ACC112 (cell line): Measurements from ENCODE around the gene LHFPL3.
A peak's percentile ranks its signal among the peaks of the same experiment; 100 is the strongest.
"Not testable (repeated sequence)": the region's sequence is repeated elsewhere in the genome, so short reads cannot be mapped to it uniquely, and the experiment has no call there.

Experiments
- H2AFZ ChIP-seq: fragments of 200-600 bp; sonication (generic); one replicate; pipeline ENCODE4 v1.6.0; 2017; ENCODE audit warnings: antibody characterized with exemption, low read length; ENCODE audit not compliant: unreplicated experiment
- H3K27ac ChIP-seq: fragments of 200-600 bp; sonication (generic); 2 replicates; pipeline ENCODE4 v1.5.1; 2014; ENCODE audit warnings: low read depth, mild to moderate bottlenecking, antibody characterized with exemption, low read length, moderate library complexity
- H3K27me3 ChIP-seq: fragments of 200-600 bp; sonication (generic); 2 replicates; pipeline ENCODE4 v1.6.1; 2014; ENCODE audit warnings: mild to moderate bottlenecking, antibody characterized with exemption, low read length, moderate library complexity, mixed read lengths; ENCODE audit not compliant: insufficient read depth
- H3K36me3 ChIP-seq: fragments of 200-600 bp; sonication (generic); 2 replicates; pipeline ENCODE4 v1.6.1; 2016; ENCODE audit warnings: mild to moderate bottlenecking, antibody characterized with exemption, low read length, moderate library complexity, mixed read lengths; ENCODE audit not compliant: insufficient read depth
- H3K4me1 ChIP-seq: fragments of 200-600 bp; sonication (generic); one replicate; pipeline ENCODE4 v1.6.1; 2016; ENCODE audit warnings: low read length, mixed read lengths; ENCODE audit not compliant: insufficient read depth, unreplicated experiment, control insufficient read depth
- H3K4me3 ChIP-seq: fragments of 200-600 bp; sonication (generic); 2 replicates; pipeline ENCODE4 v1.5.1; 2014; ENCODE audit warnings: mild to moderate bottlenecking, low read depth, low read length
- H3K79me2 ChIP-seq: fragments of 200-600 bp; sonication (generic); one replicate; pipeline ENCODE4 v1.6.0; 2016; ENCODE audit warnings: low read length; ENCODE audit not compliant: control insufficient read depth, unreplicated experiment, insufficient read depth

Gene LHFPL3

DNA sequence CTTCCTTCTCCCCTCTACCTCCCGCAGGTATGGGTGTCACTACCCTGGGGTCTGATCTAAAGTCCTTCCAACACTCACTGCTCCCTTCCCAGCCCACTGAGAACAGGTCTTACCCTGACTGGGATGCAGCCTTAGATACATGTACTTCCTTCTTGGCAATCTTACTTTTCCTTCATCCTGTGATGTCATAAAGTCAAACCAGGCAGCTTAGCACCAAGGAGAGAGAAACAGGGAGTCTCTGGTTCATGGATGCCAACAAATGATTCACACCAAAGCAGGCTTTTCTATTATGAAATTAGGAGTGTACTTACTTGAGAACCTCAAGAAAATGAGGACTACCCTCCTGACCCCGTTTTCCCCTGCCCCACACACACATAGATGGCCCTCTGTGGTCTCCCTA is 574.6 kb downstream of the LHFPL3 start:
- H3K27me3 ChIP-seq, result peaks cover 4% of the 10 kb centered on the region; the same call in 1 of the 2 replicates
- H3K4me1 ChIP-seq, result no peaks in the 10 kb centered on the region
- H3K36me3 ChIP-seq, result no peaks in the 10 kb centered on the region
- no peak overlapping the region for H2AFZ ChIP-seq
- H3K79me2 ChIP-seq, result no peaks in the 10 kb centered on the region
- H3K4me3 ChIP-seq, result no peak overlapping the region
- H3K27ac ChIP-seq, result no peak overlapping the region

DNA sequence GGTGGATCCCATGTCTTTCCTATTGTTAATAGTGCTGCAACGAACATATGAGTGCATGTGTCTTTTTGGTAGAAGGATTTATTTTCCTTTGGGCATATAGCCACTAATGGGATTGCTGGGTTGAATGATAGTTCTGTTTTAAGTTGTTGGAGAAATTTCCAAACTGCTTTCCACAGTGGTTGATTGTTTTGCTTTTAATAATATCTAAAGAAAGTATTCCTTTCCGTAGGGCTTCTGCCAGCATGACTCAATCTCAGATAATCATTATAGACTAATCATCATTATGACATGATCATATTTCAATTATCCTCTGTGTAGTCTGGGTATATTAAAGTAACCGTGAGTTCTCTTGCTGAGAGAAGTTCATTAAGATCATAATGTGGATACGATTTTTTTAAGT is 575.4 kb downstream of the LHFPL3 start:
- Histone ChIP-seq H3K79me2 (no peaks in the 10 kb centered on the region), H3K36me3 (no peaks in the 10 kb centered on the region), H3K4me3 (no peak overlapping the region), H3K27me3 (peaks cover 4% of the 10 kb centered on the region; the same call in 1 of the 2 replicates), H3K27ac (no peak overlapping the region), H3K4me1 (no peaks in the 10 kb centered on the region), H2AFZ (no peak overlapping the region)

DNA sequence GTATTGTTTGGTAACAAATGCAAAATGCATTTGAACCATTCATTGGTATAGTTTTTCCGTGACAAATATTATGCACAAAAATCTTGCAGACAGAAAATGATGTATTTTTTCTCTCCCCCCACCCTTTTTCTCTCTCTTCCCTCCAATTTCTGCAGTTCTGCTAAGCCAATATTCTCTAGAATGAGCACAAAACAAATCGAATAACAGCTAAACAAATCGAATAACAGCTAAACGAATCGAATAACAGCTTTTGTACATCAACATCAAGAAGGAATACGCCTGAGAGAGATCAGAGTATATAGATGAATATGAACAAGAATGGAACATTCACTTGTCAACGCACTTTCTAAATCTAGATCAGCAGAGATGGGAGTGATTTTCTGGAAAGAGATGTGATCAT is 577.6 kb downstream of the LHFPL3 start:
- H3K27ac ChIP-seq, result no peak overlapping the region
- H3K27me3 ChIP-seq, result peaks cover 4% of the 10 kb centered on the region; the same call in 1 of the 2 replicates
- H3K36me3 ChIP-seq, result no peaks in the 10 kb centered on the region
- no peak overlapping the region for H2AFZ ChIP-seq
- no peak overlapping the region for H3K4me3 ChIP-seq
- no peaks in the 10 kb centered on the region for H3K4me1 ChIP-seq
- no peaks in the 10 kb centered on the region for H3K79me2 ChIP-seq

DNA sequence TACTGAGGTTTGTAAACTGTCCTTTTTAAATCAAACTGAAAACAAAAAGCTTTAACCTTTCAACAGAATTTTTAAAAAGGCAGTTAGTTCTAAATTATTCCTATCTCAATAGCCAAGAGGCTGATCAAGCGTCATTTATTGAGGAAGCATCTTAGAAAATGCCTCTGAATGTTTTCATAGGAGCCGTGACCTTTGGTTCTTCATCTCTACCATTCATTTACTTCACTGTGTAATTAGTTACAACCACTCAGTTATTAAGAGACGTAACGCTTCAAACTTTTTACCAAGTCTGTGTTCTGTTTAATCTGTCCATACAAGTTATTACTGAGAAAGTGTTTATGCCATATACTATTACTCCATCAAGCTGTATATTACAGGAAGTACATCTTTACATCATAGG is 578.2 kb downstream of the LHFPL3 start:
- H3K27me3 ChIP-seq, result peaks cover 4% of the 10 kb centered on the region; the same call in 1 of the 2 replicates
- H3K4me1 ChIP-seq, result no peaks in the 10 kb centered on the region
- no peak overlapping the region for H3K4me3 ChIP-seq
- no peaks in the 10 kb centered on the region for H3K79me2 ChIP-seq
- H2AFZ ChIP-seq, result no peak overlapping the region
- H3K27ac ChIP-seq, result no peak overlapping the region
- H3K36me3 ChIP-seq, result no peaks in the 10 kb centered on the region

DNA sequence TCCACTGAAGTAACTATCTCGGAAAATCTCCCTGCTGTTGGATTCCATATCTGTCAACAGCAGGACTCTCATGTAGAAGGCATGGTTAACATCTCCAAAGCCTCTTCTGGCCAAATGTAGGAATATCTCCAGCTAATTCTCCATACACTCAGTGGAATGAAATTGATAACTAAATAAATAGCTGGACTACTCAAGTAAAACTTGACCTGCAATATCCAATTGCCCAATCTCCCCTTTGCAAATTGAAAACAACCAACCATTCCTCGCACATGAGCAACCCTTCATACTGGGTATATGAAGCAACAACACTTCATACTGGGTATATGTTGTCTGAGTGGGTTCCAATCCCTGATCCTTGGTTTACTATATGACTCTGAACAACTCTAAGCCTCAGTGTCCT is 580.2 kb downstream of the LHFPL3 start:
- no peaks in the 10 kb centered on the region for H3K36me3 ChIP-seq
- H3K27me3 ChIP-seq, result peaks cover 4% of the 10 kb centered on the region; the same call in 1 of the 2 replicates
- no peak overlapping the region for H3K4me3 ChIP-seq
- no peaks in the 10 kb centered on the region for H3K79me2 ChIP-seq
- no peak overlapping the region for H3K27ac ChIP-seq
- no peak overlapping the region for H2AFZ ChIP-seq
- no peaks in the 10 kb centered on the region for H3K4me1 ChIP-seq

DNA sequence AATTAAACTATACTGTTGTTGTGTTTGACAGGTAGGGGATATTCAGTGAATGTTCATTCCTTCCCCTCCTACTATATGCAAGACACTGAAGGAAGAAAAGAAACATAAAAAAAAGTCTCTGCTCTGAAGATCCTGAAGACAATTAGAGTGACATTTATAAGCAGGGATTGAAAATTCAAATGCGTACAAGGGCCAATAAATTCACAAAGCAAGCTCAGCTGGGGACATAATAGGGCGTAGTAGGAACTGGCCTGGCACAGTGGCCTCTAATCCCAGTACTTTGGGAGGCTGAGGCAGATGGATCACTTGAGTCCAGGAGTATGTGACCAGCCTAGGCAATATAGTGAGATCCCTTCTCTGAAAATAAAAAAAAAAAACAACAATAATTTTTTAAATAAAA is 580.7 kb downstream of the LHFPL3 start:
- peaks cover 4% of the 10 kb centered on the region; the same call in 1 of the 2 replicates for H3K27me3 ChIP-seq
- no peak overlapping the region for H3K4me3 ChIP-seq
- no peaks in the 10 kb centered on the region for H3K4me1 ChIP-seq
- H3K36me3 ChIP-seq, result no peaks in the 10 kb centered on the region
- no peak overlapping the region for H3K27ac ChIP-seq
- H3K79me2 ChIP-seq, result no peaks in the 10 kb centered on the region
- no peak overlapping the region for H2AFZ ChIP-seq

DNA sequence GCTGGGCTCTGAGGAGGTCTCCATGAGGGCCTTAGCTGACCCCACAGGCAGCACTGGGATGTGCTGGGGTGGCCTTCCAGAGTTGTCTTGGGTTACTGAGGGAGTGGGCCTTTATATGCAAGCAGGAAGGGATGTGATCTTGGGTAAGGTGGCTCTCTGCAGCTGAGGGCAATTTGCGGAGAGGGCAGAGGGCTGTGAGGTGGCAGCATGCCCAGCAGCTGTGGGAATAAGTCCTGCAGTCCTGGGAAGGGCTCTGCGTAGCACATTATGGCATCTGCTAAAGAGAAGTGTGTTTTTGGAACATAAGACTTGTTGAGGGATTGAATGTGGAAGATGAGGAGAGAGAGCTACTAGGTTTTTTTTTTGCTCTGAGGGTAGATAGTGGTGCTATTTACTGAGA is 586.0 kb downstream of the LHFPL3 start:
- no peaks in the 10 kb centered on the region for H3K27me3 ChIP-seq
- no peaks in the 10 kb centered on the region for H3K4me1 ChIP-seq
- H3K27ac ChIP-seq, result no peak overlapping the region
- no peak overlapping the region for H2AFZ ChIP-seq
- H3K79me2 ChIP-seq, result no peaks in the 10 kb centered on the region
- H3K36me3 ChIP-seq, result no peaks in the 10 kb centered on the region
- no peak overlapping the region for H3K4me3 ChIP-seq

DNA sequence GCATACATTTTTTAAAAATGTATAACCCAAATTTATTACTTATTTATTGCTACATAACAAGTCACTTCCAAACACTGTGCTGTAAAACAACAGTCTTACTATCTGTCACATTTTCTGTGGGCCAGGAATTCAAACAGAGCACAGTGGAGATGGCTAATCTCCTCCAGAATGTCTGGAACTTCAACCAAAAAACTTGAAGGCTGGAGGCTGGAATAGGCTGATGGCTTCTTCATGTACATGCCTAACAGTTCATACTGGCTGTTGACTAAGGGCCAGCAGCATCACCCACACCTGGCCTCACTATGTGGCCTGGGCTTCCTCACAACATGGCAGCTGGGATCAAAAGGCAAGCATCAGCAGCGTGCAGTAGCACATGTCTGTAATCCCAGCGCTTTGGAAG is 593.2 kb downstream of the LHFPL3 start:
- H3K27me3 ChIP-seq, result no peaks in the 10 kb centered on the region
- H3K79me2 ChIP-seq, result no peaks in the 10 kb centered on the region
- no peak overlapping the region for H3K27ac ChIP-seq
- H3K4me3 ChIP-seq, result no peak overlapping the region
- H3K4me1 ChIP-seq, result peaks cover 15% of the 10 kb centered on the region
- no peaks in the 10 kb centered on the region for H3K36me3 ChIP-seq
- H2AFZ ChIP-seq, result no peak overlapping the region

DNA sequence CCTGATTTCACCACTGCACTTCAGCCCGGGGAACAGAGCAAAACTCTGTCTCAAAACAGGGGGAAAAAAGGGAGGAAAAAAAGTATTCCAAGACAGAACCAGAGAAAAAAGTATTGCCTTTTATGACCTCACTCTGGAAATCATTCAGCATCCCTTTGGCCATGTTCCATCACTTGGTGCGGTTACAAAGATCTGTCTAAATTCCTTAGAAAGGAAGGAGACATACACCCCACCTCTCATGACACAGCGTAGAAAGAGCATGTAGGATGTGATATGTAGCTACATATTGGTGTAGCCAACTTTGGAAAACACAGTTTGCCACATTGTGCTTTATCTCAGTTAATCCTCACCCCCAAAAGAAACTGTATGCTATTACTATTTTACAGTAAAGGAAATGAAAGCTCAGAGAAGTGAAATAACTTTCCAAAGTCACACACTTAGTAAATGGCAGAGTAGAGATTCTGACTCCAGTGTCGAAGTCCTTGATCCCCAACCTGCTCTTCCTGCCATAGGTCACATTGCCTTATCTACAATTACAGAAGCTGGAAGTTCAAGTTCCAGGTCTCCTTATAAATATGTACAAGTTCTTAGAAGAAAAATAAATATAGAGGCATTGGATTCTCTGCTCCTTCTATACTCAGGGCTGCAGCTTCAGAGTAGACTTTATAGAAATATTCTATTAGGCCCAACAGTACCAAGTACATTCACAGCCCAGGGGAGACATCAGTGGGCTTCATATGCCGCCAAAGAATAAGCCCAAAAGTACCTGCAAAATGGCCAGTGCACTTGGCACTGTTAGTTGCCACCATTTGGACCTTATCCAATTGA is 594.0 kb downstream of the LHFPL3 start:
- H3K27ac ChIP-seq, result peak overlapping the region; percentile 51

DNA sequence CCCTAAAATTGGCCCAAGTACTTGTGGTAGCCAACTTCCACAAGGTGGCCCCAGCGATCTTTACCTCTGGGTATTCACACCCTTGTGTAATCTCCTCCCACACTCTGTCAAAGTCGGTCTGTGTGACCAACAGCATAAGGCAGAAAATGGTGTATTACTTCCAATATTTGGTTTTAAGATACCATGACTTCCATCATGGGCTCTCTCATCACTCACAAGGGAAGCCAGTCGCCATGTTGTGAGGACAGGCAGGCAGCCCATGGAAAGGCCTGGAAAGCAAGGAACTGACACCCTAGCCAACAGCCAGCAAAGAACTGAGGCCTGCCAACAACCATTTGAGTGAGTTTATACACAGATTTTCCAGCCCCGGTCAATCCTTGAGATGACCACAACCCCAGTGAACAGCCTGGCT is 594.6 kb downstream of the LHFPL3 start:
- Histone ChIP-seq H3K27me3 (no peaks in the 10 kb centered on the region), H3K4me3 (no peak overlapping the region), H3K27ac (peak overlapping the region; percentile 55), H2AFZ (peak overlapping the region; percentile 87), H3K79me2 (no peaks in the 10 kb centered on the region), H3K36me3 (no peaks in the 10 kb centered on the region), H3K4me1 (peaks cover 15% of the 10 kb centered on the region)

More for the DNA sequence above, 594.0 kb downstream of the LHFPL3 start:
- Histone ChIP-seq H3K79me2 (no peaks in the 10 kb centered on the region), H3K27me3 (no peaks in the 10 kb centered on the region), H3K4me1 (peaks cover 15% of the 10 kb centered on the region), H2AFZ (peak overlapping the region; percentile 16), H3K36me3 (no peaks in the 10 kb centered on the region), H3K4me3 (no peak overlapping the region)

DNA sequence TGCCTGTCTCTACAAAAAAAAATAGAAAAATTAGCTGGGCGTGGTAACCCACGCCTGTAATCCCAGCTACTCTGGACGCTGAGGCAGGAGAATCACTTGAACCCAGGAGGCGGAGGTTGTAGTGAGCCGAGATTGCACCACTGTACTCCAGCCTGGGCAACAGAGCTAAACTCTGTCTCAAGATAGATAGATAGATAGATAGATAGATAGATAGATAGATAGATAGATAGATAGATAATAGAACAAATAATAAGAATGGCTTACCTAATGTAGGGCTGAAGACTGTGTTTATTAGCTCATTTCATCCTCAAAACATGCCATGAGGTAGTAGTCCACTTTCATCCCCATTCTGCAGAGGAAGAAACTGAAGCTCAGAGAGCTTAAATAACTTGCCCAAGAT is 597.8 kb downstream of the LHFPL3 start:
- H3K27ac ChIP-seq, result not testable (repeated sequence)

More for the DNA sequence above, 597.8 kb downstream of the LHFPL3 start:
- H3K36me3 ChIP-seq, H3K79me2 ChIP-seq, H2AFZ ChIP-seq, H3K27me3 ChIP-seq, H3K4me3 ChIP-seq: not testable (repeated sequence)
- H3K4me1 ChIP-seq, result peaks cover 15% of the 10 kb centered on the region
